Activated naive CD4-positive, alpha-beta T cell treated with anti-CD3 and anti-CD28 coated beads, Interleukin-2, amount 10 ng/mL, durations not matched to agents 7 days and 5 days (primary cell): Measurements from ENCODE around the gene STK32A.

Experiments
- CTCF ChIA-PET: fragments of 350-600 bp; sonication (Branson Sonifier 250); formaldehyde crosslinking; loops from one replicate; lab custom pipeline; 2021; ENCODE audit warnings: antibody characterized with exemption; lab: Charles Lee
- DNase-seq: peaks from one replicate; pipeline ENCODE4 v3.0.0-alpha.2; 2020
- H3K27ac Mint-ChIP-seq: one replicate; pipeline ENCODE4 v1.8.0; 2021; ENCODE audit warnings: mild to moderate bottlenecking, moderate library complexity, mixed read lengths
- H3K27me3 Mint-ChIP-seq: one replicate; pipeline ENCODE4 v1.8.0; 2021; ENCODE audit warnings: mild to moderate bottlenecking, mixed read lengths
- H3K36me3 Mint-ChIP-seq: one replicate; pipeline ENCODE4 v1.8.0; 2021; ENCODE audit warnings: mixed read lengths
- H3K4me1 Mint-ChIP-seq: one replicate; pipeline ENCODE4 v1.8.0; 2021; ENCODE audit warnings: mixed read lengths
- H3K4me3 Mint-ChIP-seq: one replicate; pipeline ENCODE4 v1.8.0; 2021; ENCODE audit warnings: mild to moderate bottlenecking, moderate library complexity, mixed read lengths
- H3K9me3 Mint-ChIP-seq: one replicate; pipeline ENCODE4 v1.8.0; 2021; ENCODE audit warnings: mixed read lengths

STK32A gene

GRCh38 chr5:147303976-147304375, 69.2 kb downstream of the STK32A start:
- no peaks in the 10 kb centered on the region for H3K4me1 Mint-ChIP-seq
- H3K9me3 Mint-ChIP-seq: no peaks in the 10 kb centered on the region
- no peaks in the 10 kb centered on the region for H3K36me3 Mint-ChIP-seq
- H3K27me3 Mint-ChIP-seq: no peaks in the 10 kb centered on the region
- no peak overlapping the region for H3K4me3 Mint-ChIP-seq
- no peak for DNase-seq
- no peak overlapping the region for H3K27ac Mint-ChIP-seq
- CTCF ChIA-PET: no interaction called here

DNA sequence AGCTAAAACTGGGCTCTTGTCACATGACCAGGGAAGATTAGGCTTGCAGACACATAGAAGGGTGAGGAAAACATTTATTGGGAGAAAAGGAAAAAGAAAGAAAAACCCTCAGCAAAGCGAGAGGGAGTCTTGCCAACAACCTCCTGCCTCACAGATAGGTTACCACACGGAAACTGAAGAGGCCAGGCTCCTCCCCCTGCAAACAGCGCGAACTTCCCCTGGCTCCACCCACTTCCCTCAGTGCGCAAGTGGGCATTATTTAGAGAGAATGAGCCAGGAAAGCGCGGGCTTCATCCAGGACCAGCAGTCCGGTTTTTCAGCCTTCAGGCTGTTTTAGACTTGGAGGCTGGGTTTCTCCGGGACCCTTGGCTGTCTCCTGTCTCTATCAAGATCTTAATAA, 70.3 kb downstream of the STK32A start:
- no peaks in the 10 kb centered on the region for H3K4me1 Mint-ChIP-seq
- no peak for DNase-seq
- no peaks in the 10 kb centered on the region for H3K36me3 Mint-ChIP-seq
- no peaks in the 10 kb centered on the region for H3K27me3 Mint-ChIP-seq
- no peak overlapping the region for H3K4me3 Mint-ChIP-seq
- H3K27ac Mint-ChIP-seq: no peak overlapping the region
- CTCF ChIA-PET: no interaction called here
- no peaks in the 10 kb centered on the region for H3K9me3 Mint-ChIP-seq

GRCh38 chr5:147306351-147306750, 71.5 kb downstream of the STK32A start:
- Mint-ChIP-seq H3K4me1 (no peaks in the 10 kb centered on the region), H3K9me3 (no peaks in the 10 kb centered on the region), H3K27ac (no peak overlapping the region), H3K36me3 (no peaks in the 10 kb centered on the region), H3K4me3 (no peak overlapping the region), H3K27me3 (no peaks in the 10 kb centered on the region)
- CTCF ChIA-PET: no interaction called here
- DNase-seq: no peak

- no peaks in the 10 kb centered on the region for H3K27me3 Mint-ChIP-seq
- H3K9me3 Mint-ChIP-seq: no peaks in the 10 kb centered on the region
- no peak overlapping the region for H3K4me3 Mint-ChIP-seq
- CTCF ChIA-PET: no interaction called here
- H3K4me1 Mint-ChIP-seq: no peaks in the 10 kb centered on the region
- DNase-seq: no peak
- no peaks in the 10 kb centered on the region for H3K36me3 Mint-ChIP-seq
- H3K27ac Mint-ChIP-seq: no peak overlapping the region
These were observed 72.3 kb downstream of the STK32A start for GRCh38 chr5:147307170-147307569.

GRCh38 chr5:147309621-147310020, 74.8 kb downstream of the STK32A start:
- no peak overlapping the region for H3K27ac Mint-ChIP-seq
- H3K9me3 Mint-ChIP-seq: no peaks in the 10 kb centered on the region
- CTCF ChIA-PET: no interaction called here
- no peaks in the 10 kb centered on the region for H3K36me3 Mint-ChIP-seq
- no peaks in the 10 kb centered on the region for H3K27me3 Mint-ChIP-seq
- H3K4me1 Mint-ChIP-seq: no peaks in the 10 kb centered on the region
- no peak overlapping the region for H3K4me3 Mint-ChIP-seq
- no peak for DNase-seq

DNA sequence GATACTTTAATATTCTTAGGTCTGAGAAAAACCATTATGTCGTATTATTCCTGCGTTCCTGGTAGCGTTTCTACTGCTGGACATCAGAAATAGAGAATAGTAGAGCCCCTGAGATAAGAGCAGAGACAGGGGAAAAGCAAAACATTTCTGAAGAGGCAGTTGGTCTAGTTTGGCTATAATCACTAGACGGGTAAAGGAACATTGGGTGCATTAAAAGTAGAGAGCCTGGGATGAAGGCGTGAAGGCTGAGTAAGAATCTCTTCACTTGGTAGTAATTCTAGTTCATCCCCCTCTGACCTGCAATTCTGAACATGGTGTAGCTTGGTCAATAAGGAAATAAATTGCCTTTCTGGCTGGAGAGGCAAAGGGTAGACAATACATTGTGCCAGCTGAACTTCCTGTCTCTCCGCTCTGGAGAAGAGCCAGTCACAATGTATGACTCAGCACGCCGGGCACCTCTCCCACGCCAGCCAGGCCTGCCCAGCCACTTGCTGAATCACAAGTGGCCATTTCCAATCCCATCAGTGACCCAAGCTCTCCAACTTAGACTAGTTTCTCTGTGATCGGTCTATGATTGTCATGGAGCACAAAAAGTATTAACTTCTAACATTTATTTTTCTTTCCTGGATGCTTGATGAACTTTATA, 75.4 kb downstream of the STK32A start:
- Mint-ChIP-seq H3K27me3 (no peaks in the 10 kb centered on the region), H3K27ac (no peak overlapping the region), H3K9me3 (no peaks in the 10 kb centered on the region), H3K4me1 (no peaks in the 10 kb centered on the region), H3K4me3 (no peak overlapping the region), H3K36me3 (no peaks in the 10 kb centered on the region)
- DNase-seq: no peak
- CTCF ChIA-PET: no interaction called here

DNA sequence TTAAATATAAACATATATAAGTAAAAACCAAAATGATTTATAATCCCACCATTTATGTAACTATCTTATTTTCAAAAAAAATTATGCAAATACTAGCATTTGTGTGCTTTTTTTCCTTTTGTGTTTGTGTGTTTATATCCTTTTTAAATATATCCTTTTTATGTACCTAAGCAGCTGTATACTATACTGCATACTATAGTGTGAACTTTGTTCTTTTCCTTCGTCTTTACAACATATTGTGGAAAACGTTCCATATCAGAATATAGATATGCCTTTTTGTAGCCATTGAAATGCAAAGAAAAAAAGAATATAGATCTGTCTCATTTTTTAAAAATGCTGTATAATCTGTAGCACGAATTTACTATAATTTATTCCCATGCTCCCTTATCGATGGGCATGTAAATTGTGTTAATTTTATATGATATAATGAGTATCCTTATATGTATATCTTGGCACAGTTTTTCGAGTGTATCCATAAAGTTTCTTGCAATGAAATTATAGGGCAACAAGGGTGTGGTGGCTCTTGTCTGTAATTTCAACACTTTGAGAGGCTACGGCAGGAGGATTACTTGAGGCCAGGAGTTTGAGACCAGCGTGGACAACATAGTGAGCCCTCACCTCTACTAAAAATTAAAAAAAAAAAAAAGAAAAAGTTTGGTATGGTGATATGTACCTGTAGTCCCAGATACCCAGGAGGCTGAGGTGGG, 83.3 kb downstream of the STK32A start:
- Mint-ChIP-seq H3K9me3 (no peaks in the 10 kb centered on the region), H3K36me3 (no peaks in the 10 kb centered on the region), H3K4me1 (no peaks in the 10 kb centered on the region), H3K27me3 (no peaks in the 10 kb centered on the region), H3K4me3 (no peak overlapping the region), H3K27ac (no peak overlapping the region)
- no peak for DNase-seq
- CTCF ChIA-PET: no interaction called here

- Mint-ChIP-seq H3K27me3 (no peaks in the 10 kb centered on the region), H3K36me3 (no peaks in the 10 kb centered on the region), H3K4me3 (no peak overlapping the region), H3K27ac (no peak overlapping the region), H3K9me3 (no peaks in the 10 kb centered on the region), H3K4me1 (no peaks in the 10 kb centered on the region)
- CTCF ChIA-PET: no interaction called here
- no peak for DNase-seq
These were observed 86.7 kb downstream of the STK32A start for GRCh38 chr5:147321569-147321968.

DNA sequence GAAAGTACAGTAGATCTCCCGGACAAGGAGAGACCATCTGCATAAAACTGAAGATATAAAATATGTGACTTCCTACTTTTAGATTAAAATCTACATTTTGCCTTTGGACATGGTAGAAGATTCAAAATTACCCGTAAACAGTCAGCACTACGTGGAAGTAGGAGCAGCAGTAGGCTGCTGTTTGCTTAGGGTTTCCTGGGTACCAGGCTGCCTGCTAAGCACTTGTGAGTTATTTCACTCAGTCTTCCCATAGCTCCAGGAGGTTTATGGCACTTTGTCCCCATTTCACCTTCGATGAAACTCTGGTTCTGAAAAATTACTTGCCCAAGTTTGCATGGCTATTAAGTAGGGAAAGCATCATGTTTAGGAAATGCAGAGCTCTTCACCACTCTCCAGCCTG, 92.6 kb downstream of the STK32A start:
- Mint-ChIP-seq H3K4me1 (no peaks in the 10 kb centered on the region), H3K27ac (no peak overlapping the region), H3K27me3 (no peaks in the 10 kb centered on the region), H3K9me3 (no peaks in the 10 kb centered on the region), H3K36me3 (no peaks in the 10 kb centered on the region), H3K4me3 (no peak overlapping the region)
- no peak for DNase-seq
- CTCF ChIA-PET: no interaction called here

- no peak overlapping the region for H3K27ac Mint-ChIP-seq
- no peak overlapping the region for H3K4me3 Mint-ChIP-seq
- H3K36me3 Mint-ChIP-seq: no peaks in the 10 kb centered on the region
- CTCF ChIA-PET: no interaction called here
- no peak for DNase-seq
- H3K9me3 Mint-ChIP-seq: no peaks in the 10 kb centered on the region
- H3K4me1 Mint-ChIP-seq: no peaks in the 10 kb centered on the region
- H3K27me3 Mint-ChIP-seq: no peaks in the 10 kb centered on the region
These were observed 93.1 kb downstream of the STK32A start for GRCh38 chr5:147327905-147328304.

DNA sequence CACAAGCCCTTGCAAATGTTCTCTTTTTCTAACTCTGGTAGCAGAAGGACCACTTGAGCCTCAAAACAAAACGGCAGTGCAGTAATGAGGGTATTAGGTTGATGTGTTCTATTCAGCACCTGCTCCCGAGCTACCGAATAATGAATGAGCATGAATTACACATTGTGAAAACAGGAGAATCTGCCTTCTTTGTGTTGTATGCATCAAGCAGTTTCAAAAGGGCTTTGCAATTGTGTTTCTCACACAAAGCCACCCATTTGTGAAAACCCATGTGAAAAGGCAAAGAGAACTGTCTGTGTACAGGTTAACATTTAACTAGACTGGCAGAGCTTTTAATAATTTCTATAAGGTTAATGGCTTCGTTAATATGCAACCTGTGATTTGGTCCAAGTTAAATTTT, 97.8 kb downstream of the STK32A start:
- DNase-seq: no peak
- no peak overlapping the region for H3K27ac Mint-ChIP-seq
- no peaks in the 10 kb centered on the region for H3K27me3 Mint-ChIP-seq
- CTCF ChIA-PET: no interaction called here
- H3K36me3 Mint-ChIP-seq: no peaks in the 10 kb centered on the region
- peaks cover under 1% of the 10 kb centered on the region for H3K9me3 Mint-ChIP-seq
- H3K4me1 Mint-ChIP-seq: no peaks in the 10 kb centered on the region
- no peak overlapping the region for H3K4me3 Mint-ChIP-seq

DNA sequence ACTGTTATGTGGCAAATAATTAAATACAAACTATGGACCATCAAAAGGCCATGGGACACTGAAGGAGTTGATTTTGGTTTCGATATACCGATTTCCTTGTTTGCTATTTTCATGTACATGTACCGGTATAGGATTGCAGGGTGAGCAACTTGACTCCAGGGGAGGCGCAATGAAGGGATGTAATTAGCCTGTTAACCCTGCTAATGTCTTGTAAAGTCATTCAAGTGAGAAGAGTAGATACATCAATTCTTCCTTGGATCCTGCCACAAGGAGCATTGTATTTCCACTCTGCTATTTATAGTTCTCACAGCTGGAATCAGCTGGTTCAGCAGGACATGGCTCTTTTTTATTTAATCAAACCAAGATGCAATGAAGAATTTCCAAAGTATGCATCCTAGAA, 102.0 kb downstream of the STK32A start:
- Mint-ChIP-seq H3K27me3 (no peaks in the 10 kb centered on the region), H3K27ac (no peak overlapping the region), H3K4me3 (no peak overlapping the region), H3K4me1 (no peaks in the 10 kb centered on the region), H3K36me3 (no peaks in the 10 kb centered on the region), H3K9me3 (peaks cover 6% of the 10 kb centered on the region)
- DNase-seq: no peak
- CTCF ChIA-PET: no interaction called here

- H3K36me3 Mint-ChIP-seq: no peaks in the 10 kb centered on the region
- H3K27me3 Mint-ChIP-seq: no peaks in the 10 kb centered on the region
- H3K4me1 Mint-ChIP-seq: no peaks in the 10 kb centered on the region
- peaks cover 6% of the 10 kb centered on the region for H3K9me3 Mint-ChIP-seq
- CTCF ChIA-PET: no interaction called here
- H3K4me3 Mint-ChIP-seq: no peak overlapping the region
- DNase-seq: no peak
- no peak overlapping the region for H3K27ac Mint-ChIP-seq
These were observed 104.5 kb downstream of the STK32A start for GRCh38 chr5:147339313-147339712.

- H3K27ac Mint-ChIP-seq: no peak overlapping the region
- H3K27me3 Mint-ChIP-seq: no peaks in the 10 kb centered on the region
- no peaks in the 10 kb centered on the region for H3K36me3 Mint-ChIP-seq
- H3K4me1 Mint-ChIP-seq: no peaks in the 10 kb centered on the region
- H3K9me3 Mint-ChIP-seq: peaks cover 6% of the 10 kb centered on the region
- DNase-seq: no peak
- no peak overlapping the region for H3K4me3 Mint-ChIP-seq
- CTCF ChIA-PET: no interaction called here
These were observed 106.1 kb downstream of the STK32A start for GRCh38 chr5:147340941-147341340.

DNA sequence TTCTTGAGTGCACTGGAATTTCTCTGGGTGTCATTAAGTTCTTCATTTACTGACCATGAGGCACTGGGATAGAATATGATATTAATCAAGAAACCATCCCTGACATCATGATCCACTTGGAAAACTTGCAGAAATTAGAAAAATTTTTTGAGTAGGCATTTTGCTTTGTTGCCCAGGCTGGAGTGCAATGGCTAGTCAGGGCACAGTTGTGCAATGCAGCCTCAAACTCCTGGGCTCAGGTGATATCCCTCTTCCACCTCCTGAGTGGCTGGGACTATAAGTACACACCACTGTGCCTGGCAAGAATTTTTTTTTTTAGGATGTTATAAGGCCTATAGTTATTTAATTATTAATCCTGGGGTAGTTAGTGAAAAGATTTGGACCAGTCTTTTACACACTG, 106.5 kb downstream of the STK32A start:
- CTCF ChIA-PET: no interaction called here
- Mint-ChIP-seq H3K4me1 (no peaks in the 10 kb centered on the region), H3K27ac (no peak overlapping the region), H3K27me3 (no peaks in the 10 kb centered on the region), H3K9me3 (peaks cover 6% of the 10 kb centered on the region), H3K36me3 (no peaks in the 10 kb centered on the region), H3K4me3 (no peak overlapping the region)
- no peak for DNase-seq
